ENCODE data around the gene IGF1R.

IGF1R gene

GRCh38 chr15:98881526-98882520 lies 233.5 kb downstream of the IGF1R start:
- H3K79me2 ChIP-seq (ENCODE audit: insufficient read depth, low read length) = peaks cover 57% of the 10 kb centered on the region

GRCh38 chr15:98883478-98883877 lies 235.1 kb downstream of the IGF1R start:
- H3K27ac ChIP-seq (ENCODE audit: low read length) = no peak overlapping the region
- ATAC-seq (ENCODE audit: insufficient read depth, low read depth) = no peak
- no peaks in the 10 kb centered on the region for H3K9me3 ChIP-seq (ENCODE audit: insufficient read depth, low read length, severe bottlenecking)
- no peak overlapping the region for H3K4me2 ChIP-seq (ENCODE audit: insufficient read depth, low read length)
- DNase-seq = no peak
- no peak overlapping the region for H2AFZ ChIP-seq (ENCODE audit: low read depth, low read length)
- H3K4me1 ChIP-seq (ENCODE audit: insufficient read depth, low read length) = peaks cover 9% of the 10 kb centered on the region
- H3K79me2 ChIP-seq (ENCODE audit: insufficient read depth, low read length) = peaks cover 60% of the 10 kb centered on the region
- H4K20me1 ChIP-seq (ENCODE audit: insufficient read depth, low read length) = 0 out of 2 replicates have a peak, but pooled peaks cover 8% of the 10 kb centered on the region
- H3K36me3 ChIP-seq (ENCODE audit: insufficient read depth, low read length) = no peaks in the 10 kb centered on the region
- no peak for TF ChIP-seq CTCF (IDR thresholded peaks at IDR 0.05; ENCODE audit: borderline replicate concordance, extremely low read depth, low read length, poor library complexity, severe bottlenecking)
- H3K4me3 ChIP-seq (ENCODE audit: low read depth in 1 of 2, low read length in 2 of 2) = no peak overlapping the region
- H3K9ac ChIP-seq (ENCODE audit: low read depth, low read length) = no peak overlapping the region
- H3K27me3 ChIP-seq (ENCODE audit: insufficient read depth, low read length, poor library complexity) = no peaks in the 10 kb centered on the region

More at GRCh38 chr15:98881526-98882520, 233.5 kb downstream of the IGF1R start:
- peak; percentile 88 for ATAC-seq (ENCODE audit: insufficient read depth, low read depth)
- no peak overlapping the region for H2AFZ ChIP-seq (ENCODE audit: low read depth, low read length)
- H3K4me2 ChIP-seq (ENCODE audit: insufficient read depth, low read length) = no peak overlapping the region
- no peak overlapping the region for H3K4me3 ChIP-seq (ENCODE audit: low read depth in 1 of 2, low read length in 2 of 2)
- DNase-seq = peak; percentile 51
- H3K9ac ChIP-seq (ENCODE audit: low read depth, low read length) = no peak overlapping the region
- H4K20me1 ChIP-seq (ENCODE audit: insufficient read depth, low read length) = 0 out of 2 replicates have a peak, but pooled peaks cover 4% of the 10 kb centered on the region
- H3K27ac ChIP-seq (ENCODE audit: low read length) = peak overlapping the region; percentile 32; the same call in 1 of the 2 replicates
- no peaks in the 10 kb centered on the region for H3K27me3 ChIP-seq (ENCODE audit: insufficient read depth, low read length, poor library complexity)
- H3K36me3 ChIP-seq (ENCODE audit: insufficient read depth, low read length) = no peaks in the 10 kb centered on the region
- peaks cover 9% of the 10 kb centered on the region for H3K4me1 ChIP-seq (ENCODE audit: insufficient read depth, low read length)
- TF ChIP-seq EZH2 (IDR thresholded peaks at IDR 0.05; ENCODE audit: borderline replicate concordance, low read depth, low read length, severe bottlenecking) = no peak
- TF ChIP-seq CTCF (IDR thresholded peaks at IDR 0.05; ENCODE audit: borderline replicate concordance, extremely low read depth, low read length, poor library complexity, severe bottlenecking) = peak; percentile 70
- H3K9me3 ChIP-seq (ENCODE audit: insufficient read depth, low read length, severe bottlenecking) = no peaks in the 10 kb centered on the region

GRCh38 chr15:98884894-98885293 lies 236.6 kb downstream of the IGF1R start:
- H3K9me3 ChIP-seq (ENCODE audit: insufficient read depth, low read length, severe bottlenecking) = no peaks in the 10 kb centered on the region
- ATAC-seq (ENCODE audit: insufficient read depth, low read depth) (no peak), DNase-seq (no peak)
- H3K4me2 ChIP-seq (ENCODE audit: insufficient read depth, low read length) = no peak overlapping the region
- no peaks in the 10 kb centered on the region for H3K27me3 ChIP-seq (ENCODE audit: insufficient read depth, low read length, poor library complexity)
- peaks cover 9% of the 10 kb centered on the region for H3K4me1 ChIP-seq (ENCODE audit: insufficient read depth, low read length)
- H3K4me3 ChIP-seq (ENCODE audit: low read depth in 1 of 2, low read length in 2 of 2) = no peak overlapping the region
- H3K9ac ChIP-seq (ENCODE audit: low read depth, low read length) = no peak overlapping the region
- H3K79me2 ChIP-seq (ENCODE audit: insufficient read depth, low read length) = peaks cover 66% of the 10 kb centered on the region
- H2AFZ ChIP-seq (ENCODE audit: low read depth, low read length) = no peak overlapping the region
- TF ChIP-seq CTCF (IDR thresholded peaks at IDR 0.05; ENCODE audit: borderline replicate concordance, extremely low read depth, low read length, poor library complexity, severe bottlenecking) (no peak), EZH2 (IDR thresholded peaks at IDR 0.05; ENCODE audit: borderline replicate concordance, low read depth, low read length, severe bottlenecking) (no peak)
- no peaks in the 10 kb centered on the region for H3K36me3 ChIP-seq (ENCODE audit: insufficient read depth, low read length)
- H3K27ac ChIP-seq (ENCODE audit: low read length) = no peak overlapping the region
- H4K20me1 ChIP-seq (ENCODE audit: insufficient read depth, low read length) = 0 out of 2 replicates have a peak, but pooled peaks cover 8% of the 10 kb centered on the region

Data from DND-41 (cell line).